HCT116 (cell line): ENCODE results near the gene ANO9. TPM values are rescaled to one million over a fixed set of nuclear protein-coding genes. Genes with fewer than 3 reads are reported as not detected.

Source experiments
- ATAC-seq: fragments of 200-7000 bp; cut with Tn5 transposase; 2 replicates; pipeline ENCODE4 v1.9.1; 2020; ENCODE audit warnings: mild to moderate bottlenecking, moderate library complexity
- BruUV-seq: library from RNA; stranded (reverse); fragments of 400-500 nt; replicated peaks from 2 replicates; lab custom pipeline; 2021; lab: Mats Ljungman, UMichigan
- CTCF ChIA-PET: fragments of 300-600 bp; sonication (Branson Sonifier 250); formaldehyde crosslinking; loops from one replicate; lab custom pipeline; 2021; ENCODE audit warnings: antibody characterized with exemption; lab: Charles Lee
- POLR2A ChIA-PET: fragments of 300-600, 350-600 bp; sonication (Branson Sonifier 250); formaldehyde crosslinking; loops from one replicate; lab custom pipeline; 2021; ENCODE audit warnings: antibody characterized with exemption; lab: Charles Lee
- RAD21 ChIA-PET, 2 experiments: fragments of 300-600 bp; sonication (Branson Sonifier 250); formaldehyde crosslinking; loops; one replicate each; lab custom pipeline; 2023; ENCODE audit warnings: low total read pairs in 2 of 2; ENCODE audit not compliant: uncharacterized antibody in 2 of 2, unreplicated experiment in 2 of 2, low non-redundant PET in 1 of 2; lab: Charles Lee
- DNase-seq: peaks from one replicate; pipeline ENCODE4 v3.0.0-alpha.2; 2010; ENCODE audit warnings: low read depth, low spot score
- H2AFZ ChIP-seq: fragments of 200-600 bp; shearing (Covaris generic), sonication (generic); 2 replicates; pipeline ENCODE4 v1.6.1; 2017; ENCODE audit warnings: low read depth, mixed run types, mixed read lengths, antibody characterized with exemption, low read length; ENCODE audit not compliant: poor library complexity, severe bottlenecking
- H3K27ac ChIP-seq: 2 replicates; pipeline ENCODE4 v1.5.1; 2012; ENCODE audit warnings: low read depth, low read length
- H3K27me3 ChIP-seq: fragments of 200-600 bp; sonication (generic); 2 replicates; pipeline ENCODE4 v1.6.1; 2016; ENCODE audit warnings: mixed run types, low read length, mixed read lengths; ENCODE audit not compliant: insufficient read depth
- H3K36me3 ChIP-seq, 2 experiments: fragments of 200-500 bp in 1 of 2; fragments of 200-600 bp in 1 of 2; sonication (Bioruptor generic) in 1 of 2; sonication (generic) in 1 of 2; 2 replicates each; pipeline versions ENCODE4 v1.5.1 to v1.6.1; 2014 to 2016; ENCODE audit warnings: low read length in 2 of 2, inconsistent platforms in 1 of 2, mixed read lengths in 1 of 2, mixed run types in 1 of 2; ENCODE audit not compliant: insufficient read depth in 2 of 2, control insufficient read depth in 1 of 2
- H3K4me1 ChIP-seq, 2 experiments: fragments of 200-600 bp in 1 of 2; sonication (generic) in 1 of 2; 2 replicates each; pipeline versions ENCODE4 v1.5.1 to v1.6.1; 2012 to 2017; ENCODE audit warnings: low read length in 2 of 2, inconsistent platforms in 1 of 2, mild to moderate bottlenecking in 1 of 2, mixed read lengths in 1 of 2, mixed run types in 1 of 2, moderate library complexity in 1 of 2; ENCODE audit not compliant: insufficient read depth in 2 of 2, control insufficient read depth in 1 of 2
- H3K4me2 ChIP-seq: fragments of 200-600 bp; sonication (generic); 2 replicates; pipeline ENCODE4 v1.6.1; 2017; ENCODE audit warnings: mixed run types, low read length, mixed read lengths
- H3K4me3 ChIP-seq, 2 experiments: fragments of 200-600 bp in 1 of 2; sonication (generic) in 1 of 2; replicated peaks in 1 of 2; 2 replicates each; pipeline ENCODE4 v1.5.1; 2011 to 2016; ENCODE audit warnings: low read length in 2 of 2, control low read depth in 1 of 2, low read depth in 1 of 2, mild to moderate bottlenecking in 1 of 2, mixed read lengths in 1 of 2, mixed run types in 1 of 2
- H3K79me2 ChIP-seq: fragments of 200-600 bp; sonication (generic); 2 replicates; pipeline ENCODE4 v1.6.1; 2017; ENCODE audit warnings: mild to moderate bottlenecking, mixed run types, low read length, moderate library complexity, mixed read lengths; ENCODE audit not compliant: insufficient read depth
- H3K9ac ChIP-seq: fragments of 200-600 bp; sonication (generic); 2 replicates; pipeline ENCODE4 v1.6.1; 2016; ENCODE audit warnings: low read length, mixed read lengths
- H3K9me2 ChIP-seq: fragments of 200-600 bp; sonication (generic), shearing (Covaris generic); 2 replicates; pipeline ENCODE4 v1.6.1; 2017; ENCODE audit warnings: mixed run types, mild to moderate bottlenecking, moderate library complexity; ENCODE audit not compliant: insufficient read depth
- H3K9me3 ChIP-seq, 2 experiments: fragments of 200-500 bp in 1 of 2; fragments of 200-600 bp in 1 of 2; sonication (Bioruptor generic) in 1 of 2; sonication (generic) in 1 of 2; 2 replicates each; pipeline ENCODE4 v1.6.1; 2014 to 2017; ENCODE audit warnings: low read length in 2 of 2, mixed read lengths in 2 of 2, inconsistent platforms in 1 of 2, low read depth in 1 of 2, mild to moderate bottlenecking in 1 of 2, mixed run types in 1 of 2, moderate library complexity in 1 of 2; ENCODE audit not compliant: control insufficient read depth in 1 of 2, insufficient read depth in 1 of 2
- H4K20me1 ChIP-seq: fragments of 200-600 bp; sonication (generic), shearing (Covaris generic); 2 replicates; pipeline ENCODE4 v1.6.1; 2017; ENCODE audit warnings: mixed run types, mild to moderate bottlenecking, moderate library complexity; ENCODE audit not compliant: insufficient read depth
- ATF3 ChIP-seq: IDR thresholded peaks from 2 replicates; pipeline ENCODE4 v1.6.1; 2012
- CBX3 ChIP-seq: IDR thresholded peaks from 2 replicates; pipeline ENCODE4 v1.6.1; 2012; ENCODE audit warnings: low read depth
- CEBPB ChIP-seq: IDR thresholded peaks from 2 replicates; pipeline ENCODE4 v1.6.1; 2012; ENCODE audit warnings: low read depth
- EGR1 ChIP-seq: IDR thresholded peaks from 2 replicates; pipeline ENCODE4 v1.6.1; 2012; ENCODE audit warnings: low read depth
- ELF1 ChIP-seq: IDR thresholded peaks from 2 replicates; pipeline ENCODE4 v1.6.1; 2012; ENCODE audit warnings: low read depth, borderline replicate concordance
- EZH2phosphoT487 ChIP-seq: fragments of 200-600 bp; IDR thresholded peaks from 2 replicates; pipeline ENCODE4 v1.6.1; 2018; ENCODE audit warnings: antibody characterized with exemption, borderline replicate concordance
- FOSL1 ChIP-seq: IDR thresholded peaks from 2 replicates; pipeline ENCODE4 v1.6.1; 2012; ENCODE audit warnings: low read depth
- JUND ChIP-seq: IDR thresholded peaks from 2 replicates; pipeline ENCODE4 v1.6.1; 2012
- POLR2A ChIP-seq: IDR thresholded peaks from 2 replicates; pipeline ENCODE4 v1.7.0; 2011; ENCODE audit warnings: borderline replicate concordance; ENCODE audit not compliant: insufficient read depth, insufficient read length; ENCODE audit errors: extremely low read depth
- SIN3A ChIP-seq: IDR thresholded peaks from 2 replicates; pipeline ENCODE4 v1.6.1; 2012; ENCODE audit warnings: low read depth
- SRF ChIP-seq: IDR thresholded peaks from 2 replicates; pipeline ENCODE4 v1.6.1; 2012; ENCODE audit warnings: low read depth
- YY1 ChIP-seq: IDR thresholded peaks from 2 replicates; pipeline ENCODE4 v1.6.1; 2011; ENCODE audit warnings: low read length, low read depth, moderate library complexity, mild to moderate bottlenecking; ENCODE audit not compliant: insufficient replicate concordance; ENCODE audit errors: extremely low read depth
- intact Hi-C: fragments of 100-400 bp; cut with micrococcal nuclease; formaldehyde crosslinking; loops from 2 replicates; pipeline ENCODE4 v1.10.0; 2022
- total RNA-seq: library from RNA; stranded (reverse); gene quantifications from one replicate; pipeline ENCODE4 v1.2.1, GENCODE V29; 2021; ENCODE audit not compliant: unreplicated experiment

Gene ANO9
- total RNA-seq, 1 experiment from 2014 or later, result 70.3 TPM

- TF ChIP-seq YY1 (no peak), CEBPB (no peak), POLR2A (no peak), EZH2phosphoT487 (no peak), EGR1 (no peak), ATF3 (no peak), CBX3 (no peak), SIN3A (no peak), FOSL1 (no peak)
These were observed 8.2 kb downstream of the ANO9 start (continued) for GRCh38 chr11:433641-434040.

DNA sequence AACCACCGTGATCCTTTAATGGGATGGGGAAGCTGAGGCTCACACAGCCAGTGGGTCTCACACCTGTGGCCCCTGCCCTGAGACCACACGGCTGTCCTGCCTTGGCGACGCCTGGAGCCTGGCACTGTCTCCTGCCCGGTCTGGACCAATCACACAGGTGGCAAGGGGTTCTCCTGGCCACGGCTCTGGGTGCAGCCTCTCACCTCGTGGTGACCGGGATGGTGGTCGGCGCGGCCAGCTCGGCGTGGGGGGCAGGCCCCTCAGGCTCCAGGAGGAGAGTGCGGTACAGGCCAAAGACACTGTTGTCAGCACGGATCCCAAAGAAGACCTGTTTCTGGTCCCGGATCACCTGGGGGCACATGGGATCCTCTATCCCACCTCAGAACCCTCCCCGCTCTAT, 8.7 kb downstream of the ANO9 start:
- intact Hi-C loops, result no loop called here
- no TSS peak for BruUV-seq
- Histone ChIP-seq H3K4me3 (no peak overlapping the region), H3K4me1 (no peaks in the 10 kb centered on the region; a peak in 1 of 4 replicates), H2AFZ (no peak overlapping the region), H3K79me2 (no peaks in the 10 kb centered on the region), H3K9me2 (no peaks in the 10 kb centered on the region), H3K36me3 (0 out of 4 replicates have a peak, but pooled peaks cover 0 to 3% of the 10 kb centered on the region in 2 experiments), H3K27me3 (no peaks in the 10 kb centered on the region), H3K9me3 (no peaks in the 10 kb centered on the region; a peak in 1 of 4 replicates), H4K20me1 (no peaks in the 10 kb centered on the region), H3K9ac (no peak overlapping the region), H3K27ac (no peak overlapping the region), H3K4me2 (no peak overlapping the region)
- DNase-seq (no peak), ATAC-seq (no peak)
- ChIA-PET CTCF (no interaction called here), RAD21 (no interaction called here), POLR2A (no interaction called here)
- TF ChIP-seq JUND (no peak), SRF (no peak), ELF1 (no peak)
